Measurements from ENCODE around the gene PDF. TPM values are rescaled to one million over a fixed set of nuclear protein-coding genes. Genes with fewer than 3 reads are reported as not detected.

PDF gene
- total and polyA plus RNA-seq, 2 donors (not counting 3 experiments of a cell fraction or from before 2014, with no cell fraction given), result 13.1 to 16.7 TPM

DNA sequence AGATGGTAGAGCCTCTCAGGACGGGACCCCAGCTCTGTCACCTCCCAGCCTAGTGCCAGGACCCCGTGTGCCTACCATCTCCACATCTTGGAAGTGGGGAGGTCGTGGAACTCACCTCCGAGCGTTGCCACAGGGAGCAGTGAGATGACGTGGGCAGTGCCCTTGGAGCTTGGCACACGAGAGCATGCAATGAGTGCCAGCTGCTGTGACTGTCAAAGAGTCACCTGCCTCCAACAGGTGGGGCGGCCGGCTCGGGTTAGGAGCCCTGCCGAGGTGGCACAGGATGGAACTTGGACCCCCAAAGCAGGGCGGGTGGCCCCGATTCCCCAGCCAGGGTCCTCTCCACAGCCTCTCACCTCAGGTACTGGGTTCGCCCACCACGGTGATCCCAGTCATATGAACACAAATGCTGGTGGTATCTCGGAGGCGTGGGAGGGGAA, 13.8 kb downstream of the PDF start:
- no peaks in the 10 kb centered on the region for H3K27me3 ChIP-seq (ENCODE audit: control insufficient read depth in 2 of 2, insufficient read depth in 2 of 2, low read length in 2 of 2)
- BruUV-seq (replicated peaks), result no TSS peak
- CTCF ChIA-PET, result no interaction called here
- no peak overlapping the region for H2AFZ ChIP-seq (ENCODE audit: low read depth, low read length)
- FAIRE-seq, result no peak
- no peak overlapping the region for H3K4me3 ChIP-seq (replicated peaks in 1 of 3; ENCODE audit: insufficient read depth in 1 of 3, low read depth in 1 of 3, low read length in 3 of 3)
- no peak overlapping the region for H3K9ac ChIP-seq (replicated peaks; ENCODE audit: extremely low read depth, insufficient read depth, low read length)
- dilution Hi-C loops (cut with MboI; ENCODE audit: extremely low pct_ligation_motif_present, low sequenced_read_pairs), result no loop called here
- H3K27ac ChIP-seq (ENCODE audit: insufficient read depth, low read depth, low read length), result no peak overlapping the region
- no peaks in the 10 kb centered on the region for H4K20me1 ChIP-seq (replicated peaks; ENCODE audit: control insufficient read depth, extremely low read depth, insufficient read depth, low read length)
- no peak overlapping the region for H3K4me2 ChIP-seq (ENCODE audit: insufficient read depth, low read length)
- TF ChIP-seq EZH2 (IDR thresholded peaks at IDR 0.05; ENCODE audit: borderline replicate concordance, low read depth, low read length, severe bottlenecking), result no peak
- no peak for TF ChIP-seq FOS (IDR thresholded peaks at IDR 0.05; ENCODE audit: borderline replicate concordance, insufficient read depth, low read length)
- TF ChIP-seq, protein P1, sequence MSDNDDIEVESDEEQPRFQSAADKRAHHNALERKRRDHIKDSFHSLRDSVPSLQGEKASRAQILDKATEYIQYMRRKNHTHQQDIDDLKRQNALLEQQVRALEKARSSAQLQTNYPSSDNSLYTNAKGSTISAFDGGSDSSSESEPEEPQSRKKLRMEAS (IDR thresholded peaks at IDR 0.05; ENCODE audit: insufficient read depth, insufficient read length), result no peak
- TF ChIP-seq, protein P2, sequence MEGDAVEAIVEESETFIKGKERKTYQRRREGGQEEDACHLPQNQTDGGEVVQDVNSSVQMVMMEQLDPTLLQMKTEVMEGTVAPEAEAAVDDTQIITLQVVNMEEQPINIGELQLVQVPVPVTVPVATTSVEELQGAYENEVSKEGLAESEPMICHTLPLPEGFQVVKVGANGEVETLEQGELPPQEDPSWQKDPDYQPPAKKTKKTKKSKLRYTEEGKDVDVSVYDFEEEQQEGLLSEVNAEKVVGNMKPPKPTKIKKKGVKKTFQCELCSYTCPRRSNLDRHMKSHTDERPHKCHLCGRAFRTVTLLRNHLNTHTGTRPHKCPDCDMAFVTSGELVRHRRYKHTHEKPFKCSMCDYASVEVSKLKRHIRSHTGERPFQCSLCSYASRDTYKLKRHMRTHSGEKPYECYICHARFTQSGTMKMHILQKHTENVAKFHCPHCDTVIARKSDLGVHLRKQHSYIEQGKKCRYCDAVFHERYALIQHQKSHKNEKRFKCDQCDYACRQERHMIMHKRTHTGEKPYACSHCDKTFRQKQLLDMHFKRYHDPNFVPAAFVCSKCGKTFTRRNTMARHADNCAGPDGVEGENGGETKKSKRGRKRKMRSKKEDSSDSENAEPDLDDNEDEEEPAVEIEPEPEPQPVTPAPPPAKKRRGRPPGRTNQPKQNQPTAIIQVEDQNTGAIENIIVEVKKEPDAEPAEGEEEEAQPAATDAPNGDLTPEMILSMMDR (IDR thresholded peaks at IDR 0.05; ENCODE audit: extremely low read depth in 1 of 2, insufficient read depth in 1 of 2, low read depth in 1 of 2, low read length in 2 of 2), result no peak
- TF ChIP-seq POLR2AphosphoS5 (IDR thresholded peaks at IDR 0.05; ENCODE audit: insufficient read depth, low read depth, low read length), result no peak
- TF ChIP-seq JUN (IDR thresholded peaks at IDR 0.05; ENCODE audit: borderline replicate concordance, insufficient read depth, insufficient read length, low read depth), result no peak
- no peak for TF ChIP-seq POLR2A (IDR thresholded peaks at IDR 0.05; ENCODE audit: low read depth, low read length)
- TF ChIP-seq MYC (IDR thresholded peaks at IDR 0.05; ENCODE audit: low read depth, low read length), result no peak
- TF ChIP-seq GATA2 (IDR thresholded peaks at IDR 0.05; ENCODE audit: insufficient read depth, insufficient read length, low read depth, low read length), result no peak
- POLR2A ChIA-PET, result no interaction called here
- no peaks in the 10 kb centered on the region for H3K9me1 ChIP-seq (replicated peaks; ENCODE audit: control insufficient read depth, extremely low read depth, insufficient read depth, low read length)
- intact Hi-C loops (cut with micrococcal nuclease), result no loop called here
- H3K36me3 ChIP-seq (ENCODE audit: control insufficient read depth in 2 of 2, extremely low read depth in 1 of 2, insufficient read depth in 2 of 2, low read length in 2 of 2), result peaks cover 29 to 54% of the 10 kb centered on the region in 2 experiments
- no peaks in the 10 kb centered on the region for H3K9me3 ChIP-seq (replicated peaks; ENCODE audit: control insufficient read depth, insufficient read depth, low read length)
- H3K4me1 ChIP-seq (ENCODE audit: control insufficient read depth, extremely low read depth, insufficient read depth, low read length), result peaks cover 5% of the 10 kb centered on the region
- no peak for DNase-seq (ENCODE audit: low read depth, low spot score)
- H3K79me2 ChIP-seq (ENCODE audit: control insufficient read depth, insufficient read depth, low read length), result peaks cover 42% of the 10 kb centered on the region
